ENCODE measurements around the gene PLCH2.

Gene PLCH2

GRCh38 chr1:2444138-2444591 lies 31.9 kb upstream of the PLCH2 start:
- no CpG with 5 or more reads among the region's 27 CpGs for WGBS (ENCODE audit: extremely low coverage, insufficient coverage, low lambda C conversion rate)
- no peak overlapping the region for H4K8ac ChIP-seq (ENCODE audit: low read depth, low read length)
- H3K27me3 ChIP-seq (ENCODE audit: insufficient read depth, low read length, poor library complexity): peaks cover 13% of the 10 kb centered on the region
- no peak overlapping the region for H2BK15ac ChIP-seq (replicated peaks; ENCODE audit: low read depth)
- no peak for DNase-seq
- H3K4me2 ChIP-seq (ENCODE audit: low read length): no peak overlapping the region
- no peaks in the 10 kb centered on the region for H3K79me2 ChIP-seq (ENCODE audit: control insufficient read depth, insufficient read depth, low read length)
- H4K5ac ChIP-seq (ENCODE audit: low read length): no peak overlapping the region
- no peak overlapping the region for H3K23ac ChIP-seq (ENCODE audit: low read length)
- H3K79me1 ChIP-seq (ENCODE audit: low read length): no peaks in the 10 kb centered on the region
- H3K36me3 ChIP-seq (ENCODE audit: control insufficient read depth, insufficient read depth, low read length): no peaks in the 10 kb centered on the region
- no peak overlapping the region for H3K9ac ChIP-seq (ENCODE audit: low read length)
- no peak overlapping the region for H2AK5ac ChIP-seq (ENCODE audit: low read length)
- no peaks in the 10 kb centered on the region for H3K4me1 ChIP-seq (ENCODE audit: control insufficient read depth, low read depth, low read length)
- no peak overlapping the region for H3K18ac ChIP-seq (ENCODE audit: low read length)
- no peak overlapping the region for H2BK5ac ChIP-seq (ENCODE audit: low read length)
- H3K27ac ChIP-seq (ENCODE audit: low read depth, low read length): no peak overlapping the region
- H3K4me3 ChIP-seq (ENCODE audit: low read length): no peak overlapping the region
- H3K4ac ChIP-seq (ENCODE audit: low read depth, low read length): no peak overlapping the region
- H3K56ac ChIP-seq (ENCODE audit: low read length): no peak overlapping the region
- H2BK120ac ChIP-seq (ENCODE audit: low read depth, low read length): no peak overlapping the region

- WGBS (ENCODE audit: extremely low coverage, insufficient coverage, low lambda C conversion rate): no CpG with 5 or more reads among the region's 16 CpGs
- Histone ChIP-seq H2BK5ac (ENCODE audit: low read length) (no peak overlapping the region), H4K8ac (ENCODE audit: low read depth, low read length) (no peak overlapping the region), H3K4me2 (ENCODE audit: low read length) (no peak overlapping the region), H3K18ac (ENCODE audit: low read length) (no peak overlapping the region), H3K79me2 (ENCODE audit: control insufficient read depth, insufficient read depth, low read length) (no peaks in the 10 kb centered on the region), H3K27me3 (ENCODE audit: insufficient read depth, low read length, poor library complexity) (peaks cover 13% of the 10 kb centered on the region), H3K9ac (ENCODE audit: low read length) (no peak overlapping the region), H3K79me1 (ENCODE audit: low read length) (no peaks in the 10 kb centered on the region), H3K4ac (ENCODE audit: low read depth, low read length) (no peak overlapping the region), H3K56ac (ENCODE audit: low read length) (no peak overlapping the region), H3K36me3 (ENCODE audit: control insufficient read depth, insufficient read depth, low read length) (no peaks in the 10 kb centered on the region), H3K4me1 (ENCODE audit: control insufficient read depth, low read depth, low read length) (no peaks in the 10 kb centered on the region), H2BK120ac (ENCODE audit: low read depth, low read length) (no peak overlapping the region), H3K4me3 (ENCODE audit: low read length) (no peak overlapping the region), H2AK5ac (ENCODE audit: low read length) (no peak overlapping the region), H3K27ac (ENCODE audit: low read depth, low read length) (no peak overlapping the region), H3K23ac (ENCODE audit: low read length) (no peak overlapping the region), H2BK15ac (replicated peaks; ENCODE audit: low read depth) (no peak overlapping the region), H4K5ac (ENCODE audit: low read length) (no peak overlapping the region)
- DNase-seq: no peak
Observed at GRCh38 chr1:2445162-2445822, 30.8 kb upstream of the PLCH2 start.

DNA sequence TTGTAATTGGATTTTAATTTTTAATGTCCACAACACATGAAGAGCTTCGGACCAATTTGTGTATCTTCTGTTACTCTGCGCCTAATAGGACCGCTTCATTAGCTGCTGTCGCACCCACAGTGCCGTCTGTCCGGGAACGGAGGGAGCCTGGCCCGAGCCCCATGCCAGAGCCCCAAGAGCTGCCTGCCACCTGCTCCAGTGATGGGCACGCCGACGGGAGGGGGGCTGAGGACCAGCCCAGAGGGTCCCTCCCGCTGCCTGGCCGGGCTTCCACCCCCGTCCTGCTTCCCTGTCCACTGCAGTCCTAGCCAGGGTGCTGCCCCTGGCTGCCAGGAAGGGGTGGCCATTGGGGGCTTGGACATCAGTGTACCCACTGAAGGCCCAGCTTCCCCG lies 30.3 kb upstream of the PLCH2 start:
- DNase-seq: no peak
- Histone ChIP-seq H4K5ac (ENCODE audit: low read length) (no peak overlapping the region), H3K23ac (ENCODE audit: low read length) (no peak overlapping the region), H3K4me3 (ENCODE audit: low read length) (no peak overlapping the region), H3K4ac (ENCODE audit: low read depth, low read length) (no peak overlapping the region), H3K79me1 (ENCODE audit: low read length) (no peaks in the 10 kb centered on the region), H2BK15ac (replicated peaks; ENCODE audit: low read depth) (no peak overlapping the region), H3K56ac (ENCODE audit: low read length) (no peak overlapping the region), H3K79me2 (ENCODE audit: control insufficient read depth, insufficient read depth, low read length) (no peaks in the 10 kb centered on the region), H3K36me3 (ENCODE audit: control insufficient read depth, insufficient read depth, low read length) (no peaks in the 10 kb centered on the region), H3K27me3 (ENCODE audit: insufficient read depth, low read length, poor library complexity) (peaks cover 13% of the 10 kb centered on the region), H3K18ac (ENCODE audit: low read length) (no peak overlapping the region), H3K4me2 (ENCODE audit: low read length) (no peak overlapping the region), H2BK5ac (ENCODE audit: low read length) (no peak overlapping the region), H2AK5ac (ENCODE audit: low read length) (no peak overlapping the region), H3K4me1 (ENCODE audit: control insufficient read depth, low read depth, low read length) (no peaks in the 10 kb centered on the region), H3K9ac (ENCODE audit: low read length) (no peak overlapping the region), H2BK120ac (ENCODE audit: low read depth, low read length) (no peak overlapping the region), H4K8ac (ENCODE audit: low read depth, low read length) (no peak overlapping the region), H3K27ac (ENCODE audit: low read depth, low read length) (no peak overlapping the region)
- WGBS (ENCODE audit: extremely low coverage, insufficient coverage, low lambda C conversion rate): no CpG with 5 or more reads among the region's 15 CpGs

DNA sequence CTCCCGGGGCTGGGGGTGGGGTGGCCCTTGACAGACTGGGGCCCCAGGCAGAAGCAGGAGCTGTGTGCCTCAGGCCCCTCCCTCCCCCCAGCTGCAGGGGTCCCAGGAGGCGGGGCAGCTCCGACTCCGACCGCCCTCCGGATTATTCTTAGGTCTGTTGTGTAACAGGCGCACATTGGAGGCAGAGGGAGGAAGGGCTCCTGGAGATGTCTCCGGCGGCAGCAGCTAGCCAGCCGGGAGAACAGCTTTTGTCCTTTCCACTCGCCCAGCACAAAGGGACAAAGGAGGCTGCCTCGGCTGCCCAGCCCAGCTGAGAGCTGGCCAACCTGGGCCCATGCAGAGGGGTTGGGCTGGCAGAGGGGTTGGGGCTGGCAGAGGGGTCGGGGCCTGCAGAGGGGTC lies 29.7 kb upstream of the PLCH2 start:
- Histone ChIP-seq H4K5ac (ENCODE audit: low read length) (no peak overlapping the region), H3K4me3 (ENCODE audit: low read length) (no peak overlapping the region)

GRCh38 chr1:2446861-2447260 lies 29.2 kb upstream of the PLCH2 start:
- Histone ChIP-seq H3K18ac (ENCODE audit: low read length) (no peak overlapping the region), H2BK15ac (replicated peaks; ENCODE audit: low read depth) (no peak overlapping the region), H4K5ac (ENCODE audit: low read length) (no peak overlapping the region), H3K23ac (ENCODE audit: low read length) (no peak overlapping the region), H3K36me3 (ENCODE audit: control insufficient read depth, insufficient read depth, low read length) (no peaks in the 10 kb centered on the region), H3K4me3 (ENCODE audit: low read length) (no peak overlapping the region), H3K4me1 (ENCODE audit: control insufficient read depth, low read depth, low read length) (no peaks in the 10 kb centered on the region), H3K79me2 (ENCODE audit: control insufficient read depth, insufficient read depth, low read length) (no peaks in the 10 kb centered on the region), H3K4me2 (ENCODE audit: low read length) (no peak overlapping the region), H3K4ac (ENCODE audit: low read depth, low read length) (no peak overlapping the region), H2BK5ac (ENCODE audit: low read length) (no peak overlapping the region), H3K56ac (ENCODE audit: low read length) (no peak overlapping the region), H2AK5ac (ENCODE audit: low read length) (no peak overlapping the region), H3K27me3 (ENCODE audit: insufficient read depth, low read length, poor library complexity) (peaks cover 13% of the 10 kb centered on the region), H3K27ac (ENCODE audit: low read depth, low read length) (peak overlapping the region; percentile 34), H4K8ac (ENCODE audit: low read depth, low read length) (no peak overlapping the region), H2BK120ac (ENCODE audit: low read depth, low read length) (no peak overlapping the region), H3K79me1 (ENCODE audit: low read length) (no peaks in the 10 kb centered on the region), H3K9ac (ENCODE audit: low read length) (no peak overlapping the region)
- WGBS (ENCODE audit: extremely low coverage, insufficient coverage, low lambda C conversion rate): no CpG with 5 or more reads among the region's 9 CpGs
- DNase-seq: no peak

More for the DNA sequence above, 29.7 kb upstream of the PLCH2 start:
- H3K23ac ChIP-seq (ENCODE audit: low read length): no peak overlapping the region
- no peak overlapping the region for H3K4ac ChIP-seq (ENCODE audit: low read depth, low read length)
- H3K27ac ChIP-seq (ENCODE audit: low read depth, low read length): no peak overlapping the region
- no peak for DNase-seq
- no peak overlapping the region for H4K8ac ChIP-seq (ENCODE audit: low read depth, low read length)
- H3K4me1 ChIP-seq (ENCODE audit: control insufficient read depth, low read depth, low read length): no peaks in the 10 kb centered on the region
- no peaks in the 10 kb centered on the region for H3K36me3 ChIP-seq (ENCODE audit: control insufficient read depth, insufficient read depth, low read length)
- H3K56ac ChIP-seq (ENCODE audit: low read length): no peak overlapping the region
- H3K79me2 ChIP-seq (ENCODE audit: control insufficient read depth, insufficient read depth, low read length): no peaks in the 10 kb centered on the region
- H3K27me3 ChIP-seq (ENCODE audit: insufficient read depth, low read length, poor library complexity): peaks cover 13% of the 10 kb centered on the region
- no peak overlapping the region for H3K9ac ChIP-seq (ENCODE audit: low read length)
- H2AK5ac ChIP-seq (ENCODE audit: low read length): no peak overlapping the region
- WGBS (ENCODE audit: extremely low coverage, insufficient coverage, low lambda C conversion rate): no CpG with 5 or more reads among the region's 13 CpGs
- H2BK5ac ChIP-seq (ENCODE audit: low read length): no peak overlapping the region
- no peak overlapping the region for H3K18ac ChIP-seq (ENCODE audit: low read length)
- no peaks in the 10 kb centered on the region for H3K79me1 ChIP-seq (ENCODE audit: low read length)
- H3K4me2 ChIP-seq (ENCODE audit: low read length): no peak overlapping the region
- no peak overlapping the region for H2BK120ac ChIP-seq (ENCODE audit: low read depth, low read length)
- H2BK15ac ChIP-seq (replicated peaks; ENCODE audit: low read depth): no peak overlapping the region
